ENCODE data around the gene UNC93B1. TPM values are rescaled to one million over a fixed set of nuclear protein-coding genes. Genes with fewer than 3 reads are reported as not detected.

Gene UNC93B1
- total and polyA plus RNA-seq, 2 of the 13 experiments (the other 11 are each of a cell fraction or from before 2014, with no cell fraction given), result 8.8 to 18.9 TPM

DNA sequence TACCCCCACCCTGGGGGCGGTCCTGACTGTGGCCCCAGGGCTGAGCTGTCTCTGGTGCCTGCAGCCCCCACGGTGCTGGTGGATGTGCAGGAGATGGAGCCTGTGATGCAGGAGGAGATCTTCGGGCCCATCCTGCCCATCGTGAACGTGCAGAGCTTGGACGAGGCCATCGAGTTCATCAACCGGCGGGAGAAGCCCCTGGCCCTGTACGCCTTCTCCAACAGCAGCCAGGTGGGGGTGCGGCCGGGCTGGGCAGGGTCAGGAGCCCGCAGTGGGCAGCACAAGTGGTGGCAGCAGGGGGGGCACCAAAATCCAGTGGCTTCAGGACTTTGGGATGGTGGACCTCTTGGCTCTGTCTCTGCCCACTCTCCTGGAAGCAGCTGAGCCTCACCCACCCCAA lies 18.6 kb upstream of the UNC93B1 start:
- intact Hi-C loops (cut with micrococcal nuclease; ENCODE audit: unreplicated experiment), result no loop called here
- no TSS peak for BruUV-seq (replicated peaks)
- POLR2A ChIA-PET, result no interaction called here
- no peaks in the 10 kb centered on the region for H3K27me3 ChIP-seq (ENCODE audit: control insufficient read depth in 1 of 2, insufficient read depth in 2 of 2, low read length in 2 of 2)
- H3K4me1 ChIP-seq (ENCODE audit: insufficient read depth, low read length), result peaks cover 46% of the 10 kb centered on the region
- 100% methylated on average over 1 of the region's 13 CpGs for WGBS (ENCODE audit: low lambda C conversion rate)
- DNase-seq (ENCODE audit: low spot score), result no peak
- no peak overlapping the region for H3K9ac ChIP-seq (ENCODE audit: insufficient read depth, low read depth, low read length)
- FAIRE-seq, result no peak
- H2AFZ ChIP-seq (ENCODE audit: low read length), result no peak overlapping the region
- ATAC-seq, result no peak
- CTCF ChIA-PET (ENCODE audit: low intra/inter-chr PET ratio, low total read pairs), result no interaction called here
- H4K20me1 ChIP-seq (ENCODE audit: insufficient read depth, low read length), result no peaks in the 10 kb centered on the region
- no peaks in the 10 kb centered on the region for H3K79me2 ChIP-seq (ENCODE audit: insufficient read depth, low read length)
- no peak overlapping the region for H3K4me2 ChIP-seq (ENCODE audit: low read depth, low read length)
- no peak for TF ChIP-seq ZMYM4 (CRISPR knock-in tag; IDR thresholded peaks at IDR 0.05)
- peak; percentile 43 for TF ChIP-seq AGO2 (optimal IDR thresholded peaks at IDR 0.05; ENCODE audit: low read depth, low read length)
- H3K9me3 ChIP-seq (ENCODE audit: low read length), result no peaks in the 10 kb centered on the region
- no peak overlapping the region for H3K4me3 ChIP-seq (replicated peaks in 1 of 3; ENCODE audit: insufficient read depth in 1 of 3, low read depth in 2 of 3, low read length in 3 of 3)
- H3K27ac ChIP-seq (ENCODE audit: extremely low read length, insufficient read depth, low read length), result no peak overlapping the region
- peaks cover 0 to 3% of the 10 kb centered on the region in 2 experiments; a peak in 1 of 5 replicates for H3K36me3 ChIP-seq (replicated peaks in 1 of 2; ENCODE audit: control insufficient read depth in 1 of 2, insufficient read depth in 2 of 2, low read length in 2 of 2)
- in situ Hi-C loops (cut with HindIII; ENCODE audit: extremely low pct_ligation_motif_present, low pct_unique_long_range_greater_than_20kb), result no loop called here

DNA sequence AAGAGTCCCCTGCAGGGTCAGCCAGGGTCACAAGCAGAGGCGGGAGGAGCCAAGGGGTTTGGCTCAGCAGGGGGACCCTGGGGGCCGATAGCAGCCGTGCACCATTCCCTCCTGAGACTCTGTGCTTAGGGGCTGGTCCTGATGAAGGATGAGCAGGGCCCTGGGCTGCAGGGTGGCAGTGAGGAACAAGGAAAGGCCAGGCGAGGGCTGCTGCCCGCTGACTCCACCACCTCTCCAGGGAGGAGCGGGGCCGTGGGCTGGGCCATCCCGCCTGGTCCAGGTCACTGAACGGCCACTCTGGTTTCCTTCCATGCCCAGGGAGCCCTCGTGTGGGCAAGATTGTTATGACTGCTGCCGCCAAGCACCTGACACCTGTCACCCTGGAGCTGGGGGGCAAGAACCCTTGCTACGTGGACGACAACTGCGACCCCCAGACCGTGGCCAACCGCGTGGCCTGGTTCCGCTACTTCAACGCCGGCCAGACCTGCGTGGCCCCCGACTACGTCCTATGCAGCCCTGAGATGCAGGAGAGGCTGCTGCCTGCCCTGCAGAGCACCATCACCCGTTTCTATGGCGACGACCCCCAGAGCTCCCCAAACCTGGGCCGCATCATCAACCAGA lies 17.4 kb upstream of the UNC93B1 start:
- CTCF ChIA-PET (ENCODE audit: low intra/inter-chr PET ratio, low total read pairs), result interaction anchor here (0.8 to 2.0 kb wide), 3 partner anchors 12 to 86 kb away, joined by 4 to 7 read pairs (median 5); partner anchors contain the start of gene ALDH3B1
- TF ChIP-seq, protein P1, sequence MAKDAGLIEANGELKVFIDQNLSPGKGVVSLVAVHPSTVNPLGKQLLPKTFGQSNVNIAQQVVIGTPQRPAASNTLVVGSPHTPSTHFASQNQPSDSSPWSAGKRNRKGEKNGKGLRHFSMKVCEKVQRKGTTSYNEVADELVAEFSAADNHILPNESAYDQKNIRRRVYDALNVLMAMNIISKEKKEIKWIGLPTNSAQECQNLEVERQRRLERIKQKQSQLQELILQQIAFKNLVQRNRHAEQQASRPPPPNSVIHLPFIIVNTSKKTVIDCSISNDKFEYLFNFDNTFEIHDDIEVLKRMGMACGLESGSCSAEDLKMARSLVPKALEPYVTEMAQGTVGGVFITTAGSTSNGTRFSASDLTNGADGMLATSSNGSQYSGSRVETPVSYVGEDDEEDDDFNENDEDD (CRISPR knock-in tag; IDR thresholded peaks at IDR 0.05; ENCODE audit: borderline replicate concordance), result no peak
- TF ChIP-seq HMGXB4 (CRISPR knock-in tag; IDR thresholded peaks at IDR 0.05; ENCODE audit: borderline replicate concordance in 1 of 2, low read depth in 1 of 2) (no peak), ZNF772 (CRISPR knock-in tag; IDR thresholded peaks at IDR 0.05) (no peak), DMAP1 (CRISPR knock-in tag; IDR thresholded peaks at IDR 0.05) (no peak), HNRNPLL (IDR thresholded peaks at IDR 0.05; ENCODE audit: low read depth, low read length, poor library complexity, severe bottlenecking) (no peak)
- TF ChIP-seq, protein P2, sequence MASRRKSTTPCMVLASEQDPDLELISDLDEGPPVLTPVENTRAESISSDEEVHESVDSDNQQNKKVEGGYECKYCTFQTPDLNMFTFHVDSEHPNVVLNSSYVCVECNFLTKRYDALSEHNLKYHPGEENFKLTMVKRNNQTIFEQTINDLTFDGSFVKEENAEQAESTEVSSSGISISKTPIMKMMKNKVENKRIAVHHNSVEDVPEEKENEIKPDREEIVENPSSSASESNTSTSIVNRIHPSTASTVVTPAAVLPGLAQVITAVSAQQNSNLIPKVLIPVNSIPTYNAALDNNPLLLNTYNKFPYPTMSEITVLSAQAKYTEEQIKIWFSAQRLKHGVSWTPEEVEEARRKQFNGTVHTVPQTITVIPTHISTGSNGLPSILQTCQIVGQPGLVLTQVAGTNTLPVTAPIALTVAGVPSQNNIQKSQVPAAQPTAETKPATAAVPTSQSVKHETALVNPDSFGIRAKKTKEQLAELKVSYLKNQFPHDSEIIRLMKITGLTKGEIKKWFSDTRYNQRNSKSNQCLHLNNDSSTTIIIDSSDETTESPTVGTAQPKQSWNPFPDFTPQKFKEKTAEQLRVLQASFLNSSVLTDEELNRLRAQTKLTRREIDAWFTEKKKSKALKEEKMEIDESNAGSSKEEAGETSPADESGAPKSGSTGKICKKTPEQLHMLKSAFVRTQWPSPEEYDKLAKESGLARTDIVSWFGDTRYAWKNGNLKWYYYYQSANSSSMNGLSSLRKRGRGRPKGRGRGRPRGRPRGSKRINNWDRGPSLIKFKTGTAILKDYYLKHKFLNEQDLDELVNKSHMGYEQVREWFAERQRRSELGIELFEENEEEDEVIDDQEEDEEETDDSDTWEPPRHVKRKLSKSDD (CRISPR knock-in tag; IDR thresholded peaks at IDR 0.05; ENCODE audit: low read depth), result no peak
- TF ChIP-seq, protein P3, sequence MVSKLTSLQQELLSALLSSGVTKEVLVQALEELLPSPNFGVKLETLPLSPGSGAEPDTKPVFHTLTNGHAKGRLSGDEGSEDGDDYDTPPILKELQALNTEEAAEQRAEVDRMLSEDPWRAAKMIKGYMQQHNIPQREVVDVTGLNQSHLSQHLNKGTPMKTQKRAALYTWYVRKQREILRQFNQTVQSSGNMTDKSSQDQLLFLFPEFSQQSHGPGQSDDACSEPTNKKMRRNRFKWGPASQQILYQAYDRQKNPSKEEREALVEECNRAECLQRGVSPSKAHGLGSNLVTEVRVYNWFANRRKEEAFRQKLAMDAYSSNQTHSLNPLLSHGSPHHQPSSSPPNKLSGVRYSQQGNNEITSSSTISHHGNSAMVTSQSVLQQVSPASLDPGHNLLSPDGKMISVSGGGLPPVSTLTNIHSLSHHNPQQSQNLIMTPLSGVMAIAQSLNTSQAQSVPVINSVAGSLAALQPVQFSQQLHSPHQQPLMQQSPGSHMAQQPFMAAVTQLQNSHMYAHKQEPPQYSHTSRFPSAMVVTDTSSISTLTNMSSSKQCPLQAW (CRISPR knock-in tag; IDR thresholded peaks at IDR 0.05), result peak; percentile 7; the same call in 1 of the 2 replicates

More for the DNA sequence above, 17.4 kb upstream of the UNC93B1 start:
- no peak overlapping the region for H3K9ac ChIP-seq (ENCODE audit: insufficient read depth, low read depth, low read length)
- no peak for DNase-seq (ENCODE audit: low spot score)
- peak overlapping the region in 1 of 3 experiments; percentile 55; a peak in 2 of 6 replicates for H3K4me3 ChIP-seq (replicated peaks in 1 of 3; ENCODE audit: insufficient read depth in 1 of 3, low read depth in 2 of 3, low read length in 3 of 3)
- POLR2A ChIA-PET, result interaction anchor here (1.0 to 2.2 kb wide), 4 partner anchors 8 to 31 kb away, joined by 3 to 6 read pairs (median 4); partner anchors contain the start of genes ALDH3B1 and TCIRG1
- no peak overlapping the region for H3K27ac ChIP-seq (ENCODE audit: extremely low read length, insufficient read depth, low read length)
- WGBS (ENCODE audit: low lambda C conversion rate), result 77% methylated on average over 14 of the region's 27 CpGs
- H2AFZ ChIP-seq (ENCODE audit: low read length), result no peak overlapping the region
- H3K9me3 ChIP-seq (ENCODE audit: low read length), result no peaks in the 10 kb centered on the region
- FAIRE-seq, result peak; percentile 65
- H3K36me3 ChIP-seq (replicated peaks in 1 of 2; ENCODE audit: control insufficient read depth in 1 of 2, insufficient read depth in 2 of 2, low read length in 2 of 2), result peaks cover 0 to 3% of the 10 kb centered on the region in 2 experiments; a peak in 1 of 5 replicates
- peaks cover 59% of the 10 kb centered on the region for H3K4me1 ChIP-seq (ENCODE audit: insufficient read depth, low read length)
- intact Hi-C loops (cut with micrococcal nuclease; ENCODE audit: unreplicated experiment), result no loop called here
- in situ Hi-C loops (cut with HindIII; ENCODE audit: extremely low pct_ligation_motif_present, low pct_unique_long_range_greater_than_20kb), result no loop called here
- BruUV-seq (replicated peaks), result no TSS peak
- H3K4me2 ChIP-seq (ENCODE audit: low read depth, low read length), result peak overlapping the region; percentile 63
- no peaks in the 10 kb centered on the region for H4K20me1 ChIP-seq (ENCODE audit: insufficient read depth, low read length)
- no peaks in the 10 kb centered on the region for H3K27me3 ChIP-seq (ENCODE audit: control insufficient read depth in 1 of 2, insufficient read depth in 2 of 2, low read length in 2 of 2)
- ATAC-seq, result peak; percentile 45
- H3K79me2 ChIP-seq (ENCODE audit: insufficient read depth, low read length), result no peaks in the 10 kb centered on the region
